Calu3 (cell line): ENCODE data around the gene CCDC170. TPM values are rescaled to one million over a fixed set of nuclear protein-coding genes. Genes with fewer than 3 reads are reported as not detected.

Experiments used
- BruUV-seq: library from RNA; stranded (reverse); fragments of 400-500 nt; replicated peaks from 2 replicates; lab custom pipeline; 2021; lab: Mats Ljungman, UMichigan
- CTCF ChIA-PET: fragments of 300-600 bp; sonication (Branson Sonifier 250); formaldehyde crosslinking; loops from one replicate; lab custom pipeline; 2022; ENCODE audit warnings: antibody characterized with exemption; lab: Charles Lee
- DNase-seq: peaks from one replicate; pipeline ENCODE4 v3.0.0; 2022
- H3K27ac Mint-ChIP-seq: one replicate; pipeline ENCODE4 v1.8.0; 2022; ENCODE audit warnings: mixed read lengths; ENCODE audit not compliant: unreplicated experiment
- H3K27me3 Mint-ChIP-seq: one replicate; pipeline ENCODE4 v1.8.0; 2022; ENCODE audit warnings: mixed read lengths; ENCODE audit not compliant: unreplicated experiment
- H3K36me3 Mint-ChIP-seq: one replicate; pipeline ENCODE4 v1.8.0; 2022; ENCODE audit warnings: mild to moderate bottlenecking, moderate library complexity, mixed read lengths; ENCODE audit not compliant: insufficient read depth, unreplicated experiment
- H3K4me1 Mint-ChIP-seq: one replicate; pipeline ENCODE4 v1.8.0; 2022; ENCODE audit warnings: mild to moderate bottlenecking, low read depth, mixed read lengths; ENCODE audit not compliant: unreplicated experiment
- H3K4me3 Mint-ChIP-seq: one replicate; pipeline ENCODE4 v1.8.0; 2022; ENCODE audit warnings: mild to moderate bottlenecking, low read depth, moderate library complexity, mixed read lengths; ENCODE audit not compliant: unreplicated experiment
- H3K9me3 Mint-ChIP-seq: one replicate; pipeline ENCODE4 v1.8.0; 2022; ENCODE audit warnings: low read depth, mixed read lengths; ENCODE audit not compliant: unreplicated experiment
- CTCF ChIP-seq: fragments of 200-600 bp; IDR thresholded peaks from one replicate; pipeline ENCODE4 v1.8.0; 2022; ENCODE audit warnings: antibody characterized with exemption; ENCODE audit not compliant: unreplicated experiment
- intact Hi-C: fragments of 100-400 bp; cut with micrococcal nuclease; formaldehyde crosslinking; loops from one replicate; pipeline ENCODE4 v1.10.0; 2022; ENCODE audit not compliant: unreplicated experiment
- total RNA-seq: library from RNA; stranded (reverse); gene quantifications from 2 replicates; pipeline ENCODE4 v1.2.3, GENCODE V29; 2022

CCDC170 gene
- total RNA-seq, 1 experiment from 2014 or later: 0.26 TPM

- BruUV-seq: no TSS peak
- H3K4me3 Mint-ChIP-seq: no peak overlapping the region
- intact Hi-C loops: no loop called here
- no peaks in the 10 kb centered on the region for H3K27me3 Mint-ChIP-seq
- TF ChIP-seq CTCF: no peak
- H3K36me3 Mint-ChIP-seq: peaks cover 6% of the 10 kb centered on the region
- no peak for DNase-seq
- no peaks in the 10 kb centered on the region for H3K9me3 Mint-ChIP-seq
- H3K27ac Mint-ChIP-seq: no peak overlapping the region
- peaks cover 12% of the 10 kb centered on the region for H3K4me1 Mint-ChIP-seq
- CTCF ChIA-PET: no interaction called here
Measured at GRCh38 chr6:151499551-151499950, 5.7 kb downstream of the CCDC170 start.

GRCh38 chr6:151501511-151502136, 7.8 kb downstream of the CCDC170 start:
- Mint-ChIP-seq H3K9me3 (no peaks in the 10 kb centered on the region), H3K36me3 (no peaks in the 10 kb centered on the region), H3K4me3 (no peak overlapping the region), H3K27me3 (no peaks in the 10 kb centered on the region), H3K4me1 (no peaks in the 10 kb centered on the region), H3K27ac (peak overlapping the region; percentile 50)
- no peak for TF ChIP-seq CTCF
- CTCF ChIA-PET: no interaction called here
- DNase-seq: no peak
- intact Hi-C loops: no loop called here
- BruUV-seq: no TSS peak

GRCh38 chr6:151502499-151502898, 8.7 kb downstream of the CCDC170 start:
- no peak for DNase-seq

GRCh38 chr6:151506761-151507160, 12.9 kb downstream of the CCDC170 start:
- Mint-ChIP-seq H3K4me1 (no peaks in the 10 kb centered on the region), H3K36me3 (no peaks in the 10 kb centered on the region), H3K27ac (no peak overlapping the region), H3K4me3 (no peak overlapping the region), H3K27me3 (no peaks in the 10 kb centered on the region), H3K9me3 (no peaks in the 10 kb centered on the region)
- BruUV-seq: no TSS peak
- intact Hi-C loops: no loop called here
- TF ChIP-seq CTCF: no peak
- CTCF ChIA-PET: no interaction called here
- DNase-seq: no peak

More at GRCh38 chr6:151502499-151502898, 8.7 kb downstream of the CCDC170 start:
- Mint-ChIP-seq H3K36me3 (no peaks in the 10 kb centered on the region), H3K27me3 (no peaks in the 10 kb centered on the region), H3K4me3 (no peak overlapping the region), H3K9me3 (no peaks in the 10 kb centered on the region), H3K27ac (peak overlapping the region; percentile 42), H3K4me1 (no peaks in the 10 kb centered on the region)
- intact Hi-C loops: no loop called here
- CTCF ChIA-PET: no interaction called here
- BruUV-seq: no TSS peak
- no peak for TF ChIP-seq CTCF
